Measurements from ENCODE around the gene GRK1. TPM values are rescaled to one million over a fixed set of nuclear protein-coding genes. Genes with fewer than 3 reads are reported as not detected.
A peak's percentile ranks its signal among the peaks of the same experiment; 100 is the strongest.

The GRK1 gene
- total and polyA plus RNA-seq, 11 donors: 0.08 to 1.3 (median 0.16) TPM; not detected in 3

- TF ChIP-seq CTCF (IDR thresholded peaks at IDR 0.05) (no peak), POLR2A (IDR thresholded peaks at IDR 0.05) (no peak)
- 79 to 86% (median 84%) methylated on average over 20 to 21 of the region's 21 CpGs for WGBS, 4 donors
- peak in 1 of 5 donors; percentile 49 for DNase-seq
Observed at GRCh38 chr13:113742445-113743120, 75.6 kb downstream of the GRK1 start.

GRCh38 chr13:113743366-113744195 lies 76.6 kb downstream of the GRK1 start:
- H3K36me3 ChIP-seq: no peaks in the 10 kb centered on the region
- ATAC-seq (no peak), DNase-seq (peak in 1 of 5 donors; percentile 40)
- H3K9me3 ChIP-seq: no peaks in the 10 kb centered on the region
- WGBS, 4 donors: 90 to 94% (median 92%) methylated on average over 23 to 24 of the region's 24 CpGs
- H3K4me1 ChIP-seq: peaks cover 0 to 17% (median 0%) of the 10 kb centered on the region in 12 donors
- peaks cover 0 to 15% (median 0%) of the 10 kb centered on the region in 9 donors for H3K27me3 ChIP-seq
- TF ChIP-seq POLR2A (IDR thresholded peaks at IDR 0.05) (no peak), CTCF (IDR thresholded peaks at IDR 0.05) (no peak)
- H3K4me3 ChIP-seq: no peak overlapping the region
- H3K27ac ChIP-seq: no peak overlapping the region
- intact Hi-C loops (cut with DNase I): no loop called here

More at GRCh38 chr13:113742445-113743120, 75.6 kb downstream of the GRK1 start:
- H3K27ac ChIP-seq: no peak overlapping the region
- H3K27me3 ChIP-seq: peaks cover 0 to 15% (median 0%) of the 10 kb centered on the region in 9 donors
- intact Hi-C loops (cut with DNase I): no loop called here
- H3K4me3 ChIP-seq: no peak overlapping the region
- no peaks in the 10 kb centered on the region for H3K36me3 ChIP-seq
- no peaks in the 10 kb centered on the region for H3K9me3 ChIP-seq
- H3K4me1 ChIP-seq: peaks cover 0 to 17% (median 0%) of the 10 kb centered on the region in 12 donors
- ATAC-seq: peak in 1 of 4 donors; percentile 11

- Histone ChIP-seq H3K27me3 (peaks cover 0 to 12% (median 0%) of the 10 kb centered on the region in 9 donors), H3K4me3 (no peak overlapping the region), H3K27ac (no peak overlapping the region), H3K9me3 (no peaks in the 10 kb centered on the region), H3K4me1 (peaks cover 0 to 17% (median 0%) of the 10 kb centered on the region in 12 donors), H3K36me3 (no peaks in the 10 kb centered on the region)
- no peak for TF ChIP-seq POLR2A (IDR thresholded peaks at IDR 0.05)
- TF ChIP-seq CTCF (IDR thresholded peaks at IDR 0.05): no peak
- intact Hi-C loops (cut with DNase I): no loop called here
- DNase-seq (peak in 1 of 5 donors; percentile 46), ATAC-seq (no peak)
- 79 to 86% (median 81%) methylated on average over 17 to 21 of the region's 21 CpGs for WGBS, 4 donors
Observed at GRCh38 chr13:113744197-113745000, 77.4 kb downstream of the GRK1 start.

All from heart left ventricle (tissue), 16 donors.